CD14-positive monocyte (primary cell): Measurements from ENCODE around the gene ARMC5. TPM values are rescaled to one million over a fixed set of nuclear protein-coding genes. Genes with fewer than 3 reads are reported as not detected.

ENCODE experiments used
- DNase-seq, 3 donors: peaks; one replicate each; pipeline ENCODE4 v3.0.0-alpha.2; 2011 to 2022
- H2AFZ ChIP-seq: 2 replicates; pipeline ENCODE4 v1.6.0; 2012; ENCODE audit warnings: mild to moderate bottlenecking, low read depth, low read length, inconsistent platforms; ENCODE audit not compliant: insufficient read depth, poor library complexity, severe bottlenecking
- H3K27ac ChIP-seq, 2 donors: 1 replicate in 1 of 2; 2 replicates in 1 of 2; pipeline ENCODE4 v1.5.1; 2012 to 2013; ENCODE audit warnings: low read length in 2 of 2, control low read depth in 1 of 2, inconsistent platforms in 1 of 2, low read depth in 1 of 2, mild to moderate bottlenecking in 1 of 2
- H3K27me3 ChIP-seq, 2 donors: one replicate each; pipeline versions ENCODE4 v1.6.0 to v1.6.1; 2011 to 2013; ENCODE audit warnings: low read length in 2 of 2; ENCODE audit not compliant: control insufficient read depth in 2 of 2, insufficient read depth in 2 of 2
- H3K36me3 ChIP-seq, 2 donors: replicated peaks in 1 of 2; 1 replicate in 1 of 2; 2 replicates in 1 of 2; pipeline versions ENCODE4 v1.5.1 to v1.6.1; 2012 to 2013; ENCODE audit warnings: low read length in 2 of 2, control low read depth in 1 of 2, inconsistent platforms in 1 of 2, mild to moderate bottlenecking in 1 of 2; ENCODE audit not compliant: insufficient read depth in 2 of 2, control insufficient read depth in 1 of 2
- H3K4me1 ChIP-seq, 2 donors: 1 replicate in 1 of 2; 2 replicates in 1 of 2; pipeline versions ENCODE4 v1.5.1 to v1.6.1; 2012 to 2013; ENCODE audit warnings: low read length in 2 of 2, control low read depth in 1 of 2, inconsistent platforms in 1 of 2, mild to moderate bottlenecking in 1 of 2, moderate library complexity in 1 of 2; ENCODE audit not compliant: insufficient read depth in 2 of 2, control insufficient read depth in 1 of 2
- H3K4me2 ChIP-seq: replicated peaks from 2 replicates; pipeline ENCODE3; 2012; ENCODE audit warnings: low read length, moderate library complexity, mild to moderate bottlenecking; ENCODE audit not compliant: poor library complexity, severe bottlenecking; ENCODE audit errors: extremely low read depth
- H3K4me3 ChIP-seq, 3 experiments: fragments of 200-600 bp in 1 of 3; sonication (generic) in 1 of 3; replicated peaks in 1 of 3; 1 replicate in 2 of 3; 2 replicates in 1 of 3; pipeline ENCODE4 v1.5.1; 2011 to 2013; ENCODE audit warnings: low read length in 3 of 3, mild to moderate bottlenecking in 3 of 3, control low read depth in 2 of 3, low read depth in 2 of 3, inconsistent platforms in 1 of 3, moderate library complexity in 1 of 3
- H3K79me2 ChIP-seq: 2 replicates; pipeline ENCODE4 v1.6.0; 2012; ENCODE audit warnings: mild to moderate bottlenecking, control low read depth, inconsistent platforms, low read length, moderate library complexity; ENCODE audit not compliant: insufficient read depth
- H3K9ac ChIP-seq: 2 replicates; pipeline ENCODE4 v1.6.0; 2017; ENCODE audit warnings: low read length, mild to moderate bottlenecking; ENCODE audit not compliant: insufficient read depth, poor library complexity, severe bottlenecking
- H3K9me3 ChIP-seq, 2 donors: replicated peaks in 1 of 2; 1 replicate in 1 of 2; 2 replicates in 1 of 2; pipeline versions ENCODE4 v1.5.1 to v1.6.1; 2012 to 2013; ENCODE audit warnings: low read length in 2 of 2, control low read depth in 1 of 2; ENCODE audit not compliant: control insufficient read depth in 1 of 2, insufficient read depth in 1 of 2
- H4K20me1 ChIP-seq: 2 replicates; pipeline ENCODE4 v1.6.0; 2012; ENCODE audit warnings: mild to moderate bottlenecking, low read length, control low read depth, moderate library complexity; ENCODE audit not compliant: insufficient read depth
- H3K27ac Mint-ChIP-seq, 7 donors: one replicate each; pipeline ENCODE4 v1.8.0; 2020; ENCODE audit warnings: mild to moderate bottlenecking in 7 of 7, mixed read lengths in 7 of 7, moderate library complexity in 6 of 7, inconsistent platforms in 2 of 7
- H3K27me3 Mint-ChIP-seq, 3 donors: one replicate each; pipeline ENCODE4 v1.8.0; 2021 to 2022; ENCODE audit warnings: low read depth in 3 of 3, mild to moderate bottlenecking in 3 of 3, mixed read lengths in 3 of 3, moderate library complexity in 3 of 3, inconsistent platforms in 1 of 3
- H3K36me3 Mint-ChIP-seq, 2 donors: one replicate each; pipeline ENCODE4 v1.8.0; 2020; ENCODE audit warnings: mixed read lengths in 2 of 2, inconsistent platforms in 1 of 2, mild to moderate bottlenecking in 1 of 2
- H3K4me1 Mint-ChIP-seq: one replicate; pipeline ENCODE4 v1.8.0; 2020; ENCODE audit warnings: mild to moderate bottlenecking, mixed read lengths
- H3K4me3 Mint-ChIP-seq, 2 donors: one replicate each; pipeline ENCODE4 v1.8.0; 2020; ENCODE audit warnings: mild to moderate bottlenecking in 2 of 2, mixed read lengths in 2 of 2, moderate library complexity in 1 of 2
- H3K9me3 Mint-ChIP-seq, 7 donors: one replicate each; pipeline ENCODE4 v1.8.0; 2020 to 2022; ENCODE audit warnings: mixed read lengths in 7 of 7, mild to moderate bottlenecking in 6 of 7, moderate library complexity in 6 of 7, inconsistent platforms in 2 of 7
- CTCF ChIP-seq: fragments of 200-600 bp; IDR thresholded peaks from one replicate; pipeline ENCODE4 v1.8.0; 2022; ENCODE audit warnings: antibody characterized with exemption, mild to moderate bottlenecking
- WGBS: methylation state at CpG from one replicate; pipeline ENCODE4 v1.1.5; 2013; ENCODE audit warnings: missing lambda C conversion rate; ENCODE audit not compliant: insufficient coverage; 5-methylcytosine and 5-hydroxymethylcytosine counted together
- intact Hi-C, 2 donors: fragments of 100-400 bp; cut with micrococcal nuclease; formaldehyde crosslinking; loops; one replicate each; pipeline versions ENCODE4 v1.15.0 to v1.15.1; 2023
- polyA plus RNA-seq, 3 donors: library from polyadenylated mRNA; depleted of rRNA in 1 of 3; unstranded in 2 of 3; stranded (reverse) in 1 of 3; fragments of 300-500 nt in 2 of 3; fragments of >200 nt in 1 of 3; fragmentation: Illumina TruSeq in 2 of 3; gene quantifications; 1 replicate in 2 of 3; 2 replicates in 1 of 3; pipeline ENCODE4 v1.2.3, GENCODE V29; 2012 to 2021

The ARMC5 gene
- polyA plus RNA-seq, 3 donors = 2.9 to 9.3 (median 4.2) TPM

DNA sequence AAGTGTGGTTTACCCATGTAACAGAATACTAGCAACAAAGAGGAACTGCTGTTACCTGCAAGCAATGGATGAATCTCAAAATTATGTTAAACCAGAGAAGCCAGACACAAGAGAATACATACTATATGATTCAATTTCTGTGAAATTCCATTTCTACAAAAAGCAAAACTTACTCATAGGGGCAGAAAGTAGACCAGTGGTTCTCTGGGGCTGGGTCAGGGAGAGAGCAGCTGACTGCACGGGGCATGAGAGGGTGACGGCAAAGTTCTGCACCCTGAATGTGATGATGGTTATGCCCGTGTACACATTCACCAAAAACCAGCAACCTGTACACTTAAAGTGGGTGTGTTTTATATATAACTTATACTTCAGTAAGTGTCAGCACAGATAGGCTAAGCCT, 19.8 kb upstream of the ARMC5 start:
- peaks cover 0 to 4% of the 10 kb centered on the region in 2 donors for H3K4me1 ChIP-seq
- H3K9me3 ChIP-seq = no peaks in the 10 kb centered on the region
- peaks cover 6% of the 10 kb centered on the region for H3K4me1 Mint-ChIP-seq
- TF ChIP-seq CTCF = no peak
- no peaks in the 10 kb centered on the region for H3K36me3 ChIP-seq
- H4K20me1 ChIP-seq = no peaks in the 10 kb centered on the region
- no peak for DNase-seq
- peaks cover 0 to 7% (median 0%) of the 10 kb centered on the region in 7 donors for H3K9me3 Mint-ChIP-seq
- H3K9ac ChIP-seq = no peak overlapping the region
- intact Hi-C loops = no loop called here
- no peak overlapping the region for H3K27ac ChIP-seq
- no peak overlapping the region for H2AFZ ChIP-seq
- no peak overlapping the region for H3K4me2 ChIP-seq
- H3K27ac Mint-ChIP-seq = no peak overlapping the region
- no peaks in the 10 kb centered on the region for H3K79me2 ChIP-seq
- no peak overlapping the region for H3K4me3 ChIP-seq
- peaks cover 2 to 10% (median 4%) of the 10 kb centered on the region in 3 donors for H3K27me3 Mint-ChIP-seq
- no peaks in the 10 kb centered on the region for H3K36me3 Mint-ChIP-seq
- H3K4me3 Mint-ChIP-seq = no peak overlapping the region
- WGBS = no CpG with 5 or more reads among the region's 3 CpGs
- no peaks in the 10 kb centered on the region for H3K27me3 ChIP-seq

GRCh38 chr16:31440516-31441184, 18.7 kb upstream of the ARMC5 start:
- WGBS = 92% methylated on average over 4 of the region's 4 CpGs
- Histone ChIP-seq H3K9ac (no peak overlapping the region), H3K4me3 (no peak overlapping the region), H3K27me3 (no peaks in the 10 kb centered on the region), H4K20me1 (no peaks in the 10 kb centered on the region), H3K4me2 (no peak overlapping the region), H3K9me3 (no peaks in the 10 kb centered on the region), H3K4me1 (peaks cover 0 to 4% of the 10 kb centered on the region in 2 donors), H3K36me3 (no peaks in the 10 kb centered on the region), H3K27ac (no peak overlapping the region), H2AFZ (no peak overlapping the region), H3K79me2 (no peaks in the 10 kb centered on the region)
- H3K4me1 Mint-ChIP-seq = peaks cover 6% of the 10 kb centered on the region
- TF ChIP-seq CTCF = no peak
- no peak overlapping the region for H3K27ac Mint-ChIP-seq
- intact Hi-C loops = loop anchor here (5.0 to 10.0 kb wide), 4 partner anchors 56 to 453 kb away; partner anchors contain the start of genes HSD3B7 (in 2 of the 2) and PYCARD (in 1 of the 2)
- H3K36me3 Mint-ChIP-seq = no peaks in the 10 kb centered on the region
- peaks cover 0 to 7% (median 0%) of the 10 kb centered on the region in 7 donors for H3K9me3 Mint-ChIP-seq
- DNase-seq = no peak
- peaks cover 2 to 10% (median 4%) of the 10 kb centered on the region in 3 donors for H3K27me3 Mint-ChIP-seq
- no peak overlapping the region for H3K4me3 Mint-ChIP-seq
